ENCODE measurements around the gene UBAP1L. TPM values are rescaled to one million over a fixed set of nuclear protein-coding genes. Genes with fewer than 3 reads are reported as not detected.
"Not testable (repeated sequence)": the region's sequence is repeated elsewhere in the genome, so short reads cannot be mapped to it uniquely, and the experiment has no call there.

UBAP1L gene
- 2.2 TPM for polyA plus RNA-seq (2012; ENCODE audit: missing spikeins)

- no peak for FAIRE-seq
- DNase-seq (ENCODE audit: insufficient read length), result no peak
- TF ChIP-seq POLR2AphosphoS5 (IDR thresholded peaks at IDR 0.05; ENCODE audit: low read depth, low read length) (no peak), POLR2A (IDR thresholded peaks at IDR 0.05; ENCODE audit: low read depth, low read length) (no peak), TAF1 (IDR thresholded peaks at IDR 0.05; ENCODE audit: borderline replicate concordance, low read depth, low read length) (no peak)
Observed at GRCh38 chr15:65115086-65115485, at the start of gene UBAP1L. Gene UBAP1L, minus strand, starts transcription at chr15:65115200. Its CDS starts 8,985 bp downstream, at chr15:65106215.

DNA sequence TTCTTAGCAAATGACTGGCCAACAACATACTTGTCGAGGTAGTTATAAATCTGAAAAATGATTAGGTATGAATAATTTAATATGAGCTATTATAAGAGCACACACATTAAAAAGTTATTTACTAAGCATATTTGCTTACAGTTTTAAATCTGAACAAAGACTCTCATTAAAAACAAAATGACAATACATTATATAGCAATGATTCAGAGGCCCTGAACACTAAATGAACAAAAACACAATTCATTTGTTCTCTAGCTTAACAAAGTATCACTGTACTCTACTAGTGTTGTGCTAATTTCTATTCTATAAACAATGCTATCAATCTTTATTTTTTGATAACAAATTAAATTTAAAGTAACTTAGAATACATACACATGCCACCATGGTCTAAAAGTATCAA is 49.1 kb upstream of the UBAP1L start:
- FAIRE-seq (no peak), DNase-seq (ENCODE audit: insufficient read length) (no peak)
- no peak for TF ChIP-seq POLR2AphosphoS5 (IDR thresholded peaks at IDR 0.05; ENCODE audit: low read depth, low read length)
- no peak for TF ChIP-seq TAF1 (IDR thresholded peaks at IDR 0.05; ENCODE audit: borderline replicate concordance, low read depth, low read length)
- TF ChIP-seq POLR2A (IDR thresholded peaks at IDR 0.05; ENCODE audit: low read depth, low read length), result no peak

GRCh38 chr15:65163041-65163440 is 48.0 kb upstream of the UBAP1L start:
- DNase-seq (ENCODE audit: insufficient read length) (no peak), FAIRE-seq (no peak)
- no peak for TF ChIP-seq POLR2AphosphoS5 (IDR thresholded peaks at IDR 0.05; ENCODE audit: low read depth, low read length)
- TF ChIP-seq TAF1 (IDR thresholded peaks at IDR 0.05; ENCODE audit: borderline replicate concordance, low read depth, low read length), result no peak
- TF ChIP-seq POLR2A (IDR thresholded peaks at IDR 0.05; ENCODE audit: low read depth, low read length), result no peak

DNA sequence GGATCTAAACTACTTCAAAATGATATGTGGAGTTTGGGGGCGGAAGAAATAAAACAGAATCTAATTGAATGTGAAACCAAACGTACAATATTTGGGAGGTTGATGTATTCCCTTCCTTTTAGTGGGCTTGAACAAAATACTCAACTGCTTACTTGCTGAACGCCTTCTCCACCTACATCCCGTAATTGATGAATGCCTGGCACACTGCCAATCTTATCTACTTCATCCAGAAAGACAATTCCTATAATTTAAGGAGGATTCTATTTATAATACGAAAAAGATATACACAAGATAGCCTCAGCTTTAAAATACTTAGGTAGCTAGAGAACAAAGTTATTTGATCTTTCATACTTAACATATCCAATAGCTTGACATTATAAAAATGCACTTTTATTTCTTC is 41.7 kb upstream of the UBAP1L start:
- DNase-seq (ENCODE audit: insufficient read length) (no peak), FAIRE-seq (no peak)
- TF ChIP-seq TAF1 (IDR thresholded peaks at IDR 0.05; ENCODE audit: borderline replicate concordance, low read depth, low read length), result no peak
- no peak for TF ChIP-seq POLR2A (IDR thresholded peaks at IDR 0.05; ENCODE audit: low read depth, low read length)
- no peak for TF ChIP-seq POLR2AphosphoS5 (IDR thresholded peaks at IDR 0.05; ENCODE audit: low read depth, low read length)

DNA sequence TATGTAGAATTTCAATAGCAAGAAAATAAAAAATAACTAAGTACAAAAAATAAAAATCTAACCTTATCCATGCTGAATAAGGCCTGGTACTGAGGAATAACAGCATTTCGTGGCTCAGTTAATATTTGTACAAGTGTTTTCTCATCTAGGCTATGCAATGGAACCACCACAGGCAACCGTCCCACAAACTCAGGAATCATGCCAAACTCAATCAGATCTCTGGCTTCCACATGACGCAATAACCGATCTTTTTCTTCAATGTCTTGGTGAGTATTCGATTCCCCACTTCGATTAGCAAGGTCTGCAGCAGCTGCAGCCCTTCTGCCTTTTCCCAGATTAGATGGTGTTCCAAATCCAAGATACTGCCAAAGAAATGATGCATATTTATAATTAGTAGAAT is 39.7 kb upstream of the UBAP1L start:
- no peak for DNase-seq (ENCODE audit: insufficient read length)
- TF ChIP-seq TAF1 (IDR thresholded peaks at IDR 0.05; ENCODE audit: borderline replicate concordance, low read depth, low read length) (no peak), POLR2AphosphoS5 (IDR thresholded peaks at IDR 0.05; ENCODE audit: low read depth, low read length) (no peak), POLR2A (IDR thresholded peaks at IDR 0.05; ENCODE audit: low read depth, low read length) (no peak)
- FAIRE-seq, result no peak

GRCh38 chr15:65147902-65148301 is 32.9 kb upstream of the UBAP1L start:
- TF ChIP-seq POLR2A (IDR thresholded peaks at IDR 0.05; ENCODE audit: low read depth, low read length), result no peak
- TF ChIP-seq TAF1 (IDR thresholded peaks at IDR 0.05; ENCODE audit: borderline replicate concordance, low read depth, low read length), result no peak
- no peak for TF ChIP-seq POLR2AphosphoS5 (IDR thresholded peaks at IDR 0.05; ENCODE audit: low read depth, low read length)
- FAIRE-seq, result no peak
- no peak for DNase-seq (ENCODE audit: insufficient read length)

DNA sequence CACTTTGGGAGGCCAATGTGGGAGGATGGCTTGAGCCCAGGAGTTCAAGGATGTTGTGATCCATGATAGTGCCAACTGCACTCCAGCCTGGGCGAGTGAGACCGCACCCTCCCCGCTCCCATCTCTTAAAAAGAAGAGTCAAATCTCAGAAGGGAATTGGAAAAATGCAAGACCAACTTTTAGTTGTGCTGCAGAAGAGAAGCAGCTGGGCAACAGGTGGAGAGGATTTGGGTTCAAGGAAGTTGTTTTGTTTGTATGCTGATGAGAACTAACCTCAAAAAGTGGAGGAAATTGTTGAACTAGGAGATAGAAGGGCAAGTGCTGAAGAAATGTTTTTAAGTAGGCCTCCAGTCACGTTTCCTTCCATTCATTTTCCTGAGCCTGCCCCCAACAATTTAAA is 31.4 kb upstream of the UBAP1L start:
- DNase-seq (ENCODE audit: insufficient read length) (no peak), FAIRE-seq (no peak)
- TF ChIP-seq POLR2AphosphoS5 (IDR thresholded peaks at IDR 0.05; ENCODE audit: low read depth, low read length), result no peak
- TF ChIP-seq POLR2A (IDR thresholded peaks at IDR 0.05; ENCODE audit: low read depth, low read length), result no peak
- no peak for TF ChIP-seq TAF1 (IDR thresholded peaks at IDR 0.05; ENCODE audit: borderline replicate concordance, low read depth, low read length)

GRCh38 chr15:65138631-65139030 is 23.6 kb upstream of the UBAP1L start:
- not testable (repeated sequence) for DNase-seq (ENCODE audit: insufficient read length); FAIRE-seq

GRCh38 chr15:65137893-65138292 is 22.9 kb upstream of the UBAP1L start:
- FAIRE-seq; DNase-seq (ENCODE audit: insufficient read length): not testable (repeated sequence)

DNA sequence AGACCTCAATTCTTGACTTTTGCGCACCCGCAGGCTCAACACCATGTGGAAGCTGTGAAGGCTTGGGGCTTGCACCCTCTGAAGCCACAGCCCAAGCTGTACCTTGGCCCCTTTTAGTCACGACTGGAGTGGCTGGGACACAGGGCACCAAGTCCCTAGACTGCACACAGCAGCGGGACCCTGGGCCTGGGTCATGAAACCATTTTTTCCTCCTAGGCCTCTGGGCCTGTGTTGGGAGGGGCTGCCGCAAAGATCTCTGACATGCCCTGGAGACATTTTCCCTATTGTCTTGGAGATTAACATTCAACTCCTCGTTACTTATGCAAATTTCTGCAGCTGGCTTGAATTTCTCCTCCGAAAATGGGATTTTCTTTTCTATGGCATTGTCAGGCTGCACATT is 22.1 kb upstream of the UBAP1L start:
- FAIRE-seq; DNase-seq (ENCODE audit: insufficient read length): not testable (repeated sequence)

- FAIRE-seq (no peak), DNase-seq (ENCODE audit: insufficient read length) (no peak)
- TF ChIP-seq POLR2AphosphoS5 (IDR thresholded peaks at IDR 0.05; ENCODE audit: low read depth, low read length) (no peak), POLR2A (IDR thresholded peaks at IDR 0.05; ENCODE audit: low read depth, low read length) (no peak), TAF1 (IDR thresholded peaks at IDR 0.05; ENCODE audit: borderline replicate concordance, low read depth, low read length) (no peak)
Observed at GRCh38 chr15:65134538-65134937, 19.5 kb upstream of the UBAP1L start.

GRCh38 chr15:65133548-65134200 is 18.7 kb upstream of the UBAP1L start, which contains the start of gene PDCD7:
Gene PDCD7, minus strand, starts transcription at chr15:65133808. Its CDS starts 27 bp downstream, at chr15:65133781.
- DNase-seq (ENCODE audit: insufficient read length) (peak; percentile 85), FAIRE-seq (peak; percentile 95)
- peak; percentile 95 for TF ChIP-seq TAF1 (IDR thresholded peaks at IDR 0.05; ENCODE audit: borderline replicate concordance, low read depth, low read length)
- peak; percentile 98 for TF ChIP-seq POLR2AphosphoS5 (IDR thresholded peaks at IDR 0.05; ENCODE audit: low read depth, low read length)
- TF ChIP-seq POLR2A (IDR thresholded peaks at IDR 0.05; ENCODE audit: low read depth, low read length), result peak; percentile 96

Measured in GM12892 (cell line).